ENCODE results near the gene F5.

DNA sequence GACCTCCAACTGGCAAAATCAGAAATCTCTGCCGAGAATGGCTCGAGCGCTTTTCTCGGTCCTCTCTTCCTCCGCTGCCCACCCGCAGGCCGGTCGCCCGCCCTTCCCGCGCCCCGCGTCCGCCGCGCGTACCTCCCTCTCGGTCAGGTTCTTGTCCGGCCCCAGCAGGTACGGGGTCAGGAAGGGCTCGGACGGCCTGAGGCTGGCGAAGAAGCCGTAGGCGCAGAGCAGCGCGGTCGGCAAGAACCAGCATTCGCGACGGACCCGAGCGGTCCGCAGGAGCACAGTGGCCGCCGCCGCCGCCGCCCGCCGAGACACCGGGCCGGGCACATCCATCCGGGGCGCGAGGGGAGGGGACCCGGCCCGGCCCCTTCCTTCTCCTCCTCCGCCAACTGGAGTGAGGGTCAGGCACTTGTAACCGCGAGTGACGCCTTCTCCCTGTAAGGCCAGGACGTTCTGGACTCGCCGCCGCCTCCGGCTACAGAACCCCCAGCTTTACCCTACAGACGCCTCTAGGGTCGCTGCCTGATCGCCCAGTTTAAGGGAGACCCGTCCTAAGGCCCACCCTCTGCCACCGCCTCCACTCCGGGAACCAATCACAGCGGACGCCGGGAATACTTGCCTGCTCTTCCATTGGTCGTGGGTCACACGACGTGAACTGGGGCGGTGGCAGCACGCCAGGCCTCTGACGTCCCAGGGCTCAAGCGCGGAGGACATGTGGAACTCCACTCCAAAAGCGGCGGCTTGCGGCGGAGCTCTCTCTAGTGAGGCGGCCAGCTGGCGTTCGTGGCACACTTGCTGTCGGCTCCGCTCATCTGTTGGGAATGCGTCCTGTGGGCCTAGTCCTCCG lies 100.6 kb downstream of the F5 start, which contains the start of gene SLC19A2:
- TF ChIP-seq EP300 (IDR thresholded peaks at IDR 0.05) (peak; percentile 96 to 100 (median 97)), POLR2A (IDR thresholded peaks at IDR 0.05) (peak; percentile 88 to 90), POLR2AphosphoS5 (IDR thresholded peaks at IDR 0.05) (peak; percentile 96 to 99 (median 98))
- TF ChIP-seq, protein P1, sequence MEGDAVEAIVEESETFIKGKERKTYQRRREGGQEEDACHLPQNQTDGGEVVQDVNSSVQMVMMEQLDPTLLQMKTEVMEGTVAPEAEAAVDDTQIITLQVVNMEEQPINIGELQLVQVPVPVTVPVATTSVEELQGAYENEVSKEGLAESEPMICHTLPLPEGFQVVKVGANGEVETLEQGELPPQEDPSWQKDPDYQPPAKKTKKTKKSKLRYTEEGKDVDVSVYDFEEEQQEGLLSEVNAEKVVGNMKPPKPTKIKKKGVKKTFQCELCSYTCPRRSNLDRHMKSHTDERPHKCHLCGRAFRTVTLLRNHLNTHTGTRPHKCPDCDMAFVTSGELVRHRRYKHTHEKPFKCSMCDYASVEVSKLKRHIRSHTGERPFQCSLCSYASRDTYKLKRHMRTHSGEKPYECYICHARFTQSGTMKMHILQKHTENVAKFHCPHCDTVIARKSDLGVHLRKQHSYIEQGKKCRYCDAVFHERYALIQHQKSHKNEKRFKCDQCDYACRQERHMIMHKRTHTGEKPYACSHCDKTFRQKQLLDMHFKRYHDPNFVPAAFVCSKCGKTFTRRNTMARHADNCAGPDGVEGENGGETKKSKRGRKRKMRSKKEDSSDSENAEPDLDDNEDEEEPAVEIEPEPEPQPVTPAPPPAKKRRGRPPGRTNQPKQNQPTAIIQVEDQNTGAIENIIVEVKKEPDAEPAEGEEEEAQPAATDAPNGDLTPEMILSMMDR (IDR thresholded peaks at IDR 0.05) = peak in 1 of 4 experiments; percentile 17

All from sigmoid colon (tissue), 4 donors.